ENCODE results near the gene LLCFC1.

The LLCFC1 gene

DNA sequence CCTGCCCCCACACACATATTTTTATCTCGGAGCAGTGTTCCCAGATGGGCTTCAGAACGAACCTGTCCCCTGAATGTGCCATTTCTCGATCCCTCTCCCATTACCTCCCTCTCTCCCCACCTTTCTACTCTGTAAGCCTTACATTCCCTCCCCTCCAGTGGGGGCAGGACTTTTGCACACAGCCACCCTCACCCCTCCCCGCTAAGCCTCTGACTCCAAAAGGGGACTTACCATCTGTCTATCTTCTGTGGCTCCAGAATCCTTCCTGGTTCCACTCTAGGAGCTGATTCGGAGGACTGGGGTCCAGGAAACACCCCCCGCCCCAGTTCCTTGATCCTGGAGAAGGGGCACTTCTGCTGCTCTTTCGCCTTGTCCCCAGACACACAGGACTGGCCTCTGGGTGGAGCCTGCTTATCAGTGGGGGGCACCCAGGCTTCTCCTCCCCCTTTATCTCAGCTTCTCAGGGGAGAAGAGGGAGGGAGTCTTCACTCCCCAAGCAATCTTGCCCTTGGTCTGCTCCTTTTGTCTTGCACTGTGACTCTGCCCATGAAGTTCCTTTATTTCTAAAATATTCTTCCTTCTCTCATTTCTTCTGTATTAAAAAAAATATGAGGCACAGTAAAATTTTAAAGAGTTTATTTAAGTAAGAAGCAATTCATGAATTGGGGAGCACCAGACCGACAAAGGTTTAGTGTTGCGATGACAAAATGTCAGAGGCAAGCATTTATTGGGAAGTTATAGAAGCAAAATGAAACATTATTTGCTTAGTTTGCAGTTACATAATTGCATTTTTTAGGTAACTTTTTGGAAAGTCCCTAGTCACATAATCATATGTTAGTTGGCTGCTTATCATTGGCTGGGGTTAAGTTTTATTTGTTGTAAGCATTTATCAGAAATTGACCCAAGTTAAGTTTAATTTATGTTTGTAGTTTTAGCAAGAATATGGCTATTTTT lies 23.0 kb downstream of the LLCFC1 start, which contains the start of gene KEL:
Gene KEL, minus strand, starts transcription at position 391 of the 954 bp plus-strand sequence. Its CDS starts 157 bp downstream, at position 234.
- H3K4me3 ChIP-seq (ENCODE audit: low read depth in 1 of 2, low read length in 2 of 2) = no peak within 1 kb of the TSS
- no peaks in the 10 kb centered on the region for H3K9me3 ChIP-seq (ENCODE audit: insufficient read depth, low read length, severe bottlenecking)
- ATAC-seq (ENCODE audit: insufficient read depth, low read depth) (no peak), DNase-seq (no peak)
- TF ChIP-seq EZH2 (IDR thresholded peaks at IDR 0.05; ENCODE audit: borderline replicate concordance, low read depth, low read length, severe bottlenecking) = no peak
- TF ChIP-seq, protein P1, sequence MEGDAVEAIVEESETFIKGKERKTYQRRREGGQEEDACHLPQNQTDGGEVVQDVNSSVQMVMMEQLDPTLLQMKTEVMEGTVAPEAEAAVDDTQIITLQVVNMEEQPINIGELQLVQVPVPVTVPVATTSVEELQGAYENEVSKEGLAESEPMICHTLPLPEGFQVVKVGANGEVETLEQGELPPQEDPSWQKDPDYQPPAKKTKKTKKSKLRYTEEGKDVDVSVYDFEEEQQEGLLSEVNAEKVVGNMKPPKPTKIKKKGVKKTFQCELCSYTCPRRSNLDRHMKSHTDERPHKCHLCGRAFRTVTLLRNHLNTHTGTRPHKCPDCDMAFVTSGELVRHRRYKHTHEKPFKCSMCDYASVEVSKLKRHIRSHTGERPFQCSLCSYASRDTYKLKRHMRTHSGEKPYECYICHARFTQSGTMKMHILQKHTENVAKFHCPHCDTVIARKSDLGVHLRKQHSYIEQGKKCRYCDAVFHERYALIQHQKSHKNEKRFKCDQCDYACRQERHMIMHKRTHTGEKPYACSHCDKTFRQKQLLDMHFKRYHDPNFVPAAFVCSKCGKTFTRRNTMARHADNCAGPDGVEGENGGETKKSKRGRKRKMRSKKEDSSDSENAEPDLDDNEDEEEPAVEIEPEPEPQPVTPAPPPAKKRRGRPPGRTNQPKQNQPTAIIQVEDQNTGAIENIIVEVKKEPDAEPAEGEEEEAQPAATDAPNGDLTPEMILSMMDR (IDR thresholded peaks at IDR 0.05; ENCODE audit: borderline replicate concordance, extremely low read depth, low read length, poor library complexity, severe bottlenecking) = no peak
- no peaks in the 10 kb centered on the region for H4K20me1 ChIP-seq (ENCODE audit: insufficient read depth, low read length)
- no peak within 1 kb of the TSS for H3K27ac ChIP-seq (ENCODE audit: low read length)
- H3K4me2 ChIP-seq (ENCODE audit: insufficient read depth, low read length) = no peak within 1 kb of the TSS
- H3K9ac ChIP-seq (ENCODE audit: low read depth, low read length) = no peak within 1 kb of the TSS
- no peaks in the 10 kb centered on the region for H3K79me2 ChIP-seq (ENCODE audit: insufficient read depth, low read length)
- no peaks in the 10 kb centered on the region for H3K36me3 ChIP-seq (ENCODE audit: insufficient read depth, low read length)
- H3K4me1 ChIP-seq (ENCODE audit: insufficient read depth, low read length) = no peaks in the 10 kb centered on the region
- H3K27me3 ChIP-seq (ENCODE audit: insufficient read depth, low read length, poor library complexity) = peaks cover 3% of the 10 kb centered on the region
- H2AFZ ChIP-seq (ENCODE audit: low read depth, low read length) = no peak within 1 kb of the TSS

DNA sequence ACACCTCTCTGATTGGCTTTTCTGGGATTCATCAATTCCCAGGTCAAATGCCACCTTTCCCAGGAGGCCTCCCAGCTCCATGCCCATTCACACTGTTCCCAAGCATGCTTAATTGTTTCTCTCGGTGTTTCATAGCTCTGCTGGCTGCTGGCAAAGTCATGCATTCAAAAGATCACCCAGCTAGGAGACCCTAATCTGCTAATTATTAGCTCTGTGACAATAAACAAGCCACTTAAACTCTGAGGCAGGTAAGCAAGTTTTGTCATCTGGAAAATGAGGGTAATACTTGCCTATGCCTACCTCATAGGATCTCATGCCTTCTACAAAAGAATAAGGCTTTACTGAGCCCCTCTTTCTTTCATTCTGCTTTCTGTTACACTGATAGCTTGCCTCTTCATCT lies 23.7 kb downstream of the LLCFC1 start:
- ATAC-seq (ENCODE audit: insufficient read depth, low read depth) (no peak), DNase-seq (no peak)
- Histone ChIP-seq H3K36me3 (ENCODE audit: insufficient read depth, low read length) (no peaks in the 10 kb centered on the region), H4K20me1 (ENCODE audit: insufficient read depth, low read length) (no peaks in the 10 kb centered on the region), H3K9me3 (ENCODE audit: insufficient read depth, low read length, severe bottlenecking) (no peaks in the 10 kb centered on the region), H3K27me3 (ENCODE audit: insufficient read depth, low read length, poor library complexity) (peaks cover 3% of the 10 kb centered on the region), H3K9ac (ENCODE audit: low read depth, low read length) (no peak overlapping the region), H3K4me2 (ENCODE audit: insufficient read depth, low read length) (no peak overlapping the region), H2AFZ (ENCODE audit: low read depth, low read length) (no peak overlapping the region), H3K79me2 (ENCODE audit: insufficient read depth, low read length) (no peaks in the 10 kb centered on the region), H3K4me1 (ENCODE audit: insufficient read depth, low read length) (no peaks in the 10 kb centered on the region), H3K4me3 (ENCODE audit: low read depth in 1 of 2, low read length in 2 of 2) (no peak overlapping the region), H3K27ac (ENCODE audit: low read length) (no peak overlapping the region)
- no peak for TF ChIP-seq EZH2 (IDR thresholded peaks at IDR 0.05; ENCODE audit: borderline replicate concordance, low read depth, low read length, severe bottlenecking)
- TF ChIP-seq, protein P1 (IDR thresholded peaks at IDR 0.05; ENCODE audit: borderline replicate concordance, extremely low read depth, low read length, poor library complexity, severe bottlenecking) = no peak

DNA sequence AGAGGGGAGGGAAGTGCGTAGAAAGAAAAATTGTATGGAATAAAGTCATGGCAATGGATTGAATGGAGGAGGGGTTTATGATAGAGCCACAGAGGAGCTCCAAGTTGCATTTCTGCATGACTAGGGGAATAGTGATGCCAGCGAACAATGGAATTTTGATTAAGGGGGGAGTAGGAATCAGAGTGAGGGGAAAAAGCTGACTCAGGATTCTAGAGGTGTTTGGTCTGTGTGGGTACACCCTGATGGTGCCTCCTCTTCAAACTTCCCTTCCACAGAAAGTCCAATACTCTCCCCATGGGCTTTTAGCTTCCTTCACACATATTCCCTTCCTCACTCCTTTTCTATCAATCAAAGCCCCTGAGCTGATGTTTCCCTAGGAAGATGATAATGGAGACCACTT lies 24.7 kb downstream of the LLCFC1 start:
- no peak overlapping the region for H2AFZ ChIP-seq (ENCODE audit: low read depth, low read length)
- ATAC-seq (ENCODE audit: insufficient read depth, low read depth) (no peak), DNase-seq (no peak)
- no peak overlapping the region for H3K4me3 ChIP-seq (ENCODE audit: low read depth in 1 of 2, low read length in 2 of 2)
- H4K20me1 ChIP-seq (ENCODE audit: insufficient read depth, low read length) = no peaks in the 10 kb centered on the region
- no peaks in the 10 kb centered on the region for H3K4me1 ChIP-seq (ENCODE audit: insufficient read depth, low read length)
- H3K9ac ChIP-seq (ENCODE audit: low read depth, low read length) = no peak overlapping the region
- peaks cover 3% of the 10 kb centered on the region for H3K27me3 ChIP-seq (ENCODE audit: insufficient read depth, low read length, poor library complexity)
- H3K4me2 ChIP-seq (ENCODE audit: insufficient read depth, low read length) = no peak overlapping the region
- H3K27ac ChIP-seq (ENCODE audit: low read length) = no peak overlapping the region
- no peaks in the 10 kb centered on the region for H3K9me3 ChIP-seq (ENCODE audit: insufficient read depth, low read length, severe bottlenecking)
- H3K79me2 ChIP-seq (ENCODE audit: insufficient read depth, low read length) = no peaks in the 10 kb centered on the region
- no peaks in the 10 kb centered on the region for H3K36me3 ChIP-seq (ENCODE audit: insufficient read depth, low read length)
- no peak for TF ChIP-seq EZH2 (IDR thresholded peaks at IDR 0.05; ENCODE audit: borderline replicate concordance, low read depth, low read length, severe bottlenecking)

DNA sequence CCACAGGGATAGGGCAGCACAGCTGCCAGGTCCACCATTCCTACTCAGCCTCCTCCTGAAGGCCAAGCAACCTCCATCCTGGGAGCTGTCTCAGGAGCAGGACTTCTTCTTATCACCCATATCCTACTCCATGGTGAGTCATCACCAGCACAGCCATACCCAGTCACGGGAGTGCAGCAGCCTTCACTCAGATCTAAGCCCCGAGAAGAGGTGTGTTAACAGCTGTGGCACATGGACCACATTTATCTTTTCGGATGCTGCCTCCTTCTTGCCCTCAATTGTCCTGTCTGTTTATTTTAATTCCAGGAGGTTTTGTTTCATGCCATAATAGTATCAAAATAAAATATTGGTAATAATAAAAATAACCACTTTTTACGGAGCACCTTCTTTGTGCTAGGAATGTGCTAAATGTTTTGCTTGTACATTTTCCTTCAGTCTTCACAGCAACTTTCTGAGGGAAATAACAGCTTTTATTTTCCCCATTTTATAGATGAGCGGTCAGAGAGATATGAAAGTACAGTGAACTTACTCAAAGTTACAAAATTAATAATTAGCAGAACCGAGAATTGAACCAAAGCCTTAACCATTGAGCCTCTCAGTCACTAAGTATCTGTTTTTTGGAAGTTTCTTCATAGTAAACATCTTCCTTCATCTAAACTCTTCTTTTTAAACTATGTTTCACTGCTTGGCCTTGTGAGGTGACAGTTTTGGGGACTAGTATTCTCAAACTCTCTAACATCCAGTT lies 25.4 kb downstream of the LLCFC1 start:
- no peak overlapping the region for H3K27ac ChIP-seq (ENCODE audit: low read length)
- DNase-seq = no peak
- no peaks in the 10 kb centered on the region for H4K20me1 ChIP-seq (ENCODE audit: insufficient read depth, low read length)
- ATAC-seq (ENCODE audit: insufficient read depth, low read depth) = no peak
- no peak overlapping the region for H3K4me3 ChIP-seq (ENCODE audit: low read depth in 1 of 2, low read length in 2 of 2)
- no peaks in the 10 kb centered on the region for H3K79me2 ChIP-seq (ENCODE audit: insufficient read depth, low read length)
- H3K36me3 ChIP-seq (ENCODE audit: insufficient read depth, low read length) = no peaks in the 10 kb centered on the region
- no peak for TF ChIP-seq EZH2 (IDR thresholded peaks at IDR 0.05; ENCODE audit: borderline replicate concordance, low read depth, low read length, severe bottlenecking)
- TF ChIP-seq, protein P1 (IDR thresholded peaks at IDR 0.05; ENCODE audit: borderline replicate concordance, extremely low read depth, low read length, poor library complexity, severe bottlenecking) = no peak
- no peaks in the 10 kb centered on the region for H3K4me1 ChIP-seq (ENCODE audit: insufficient read depth, low read length)
- H2AFZ ChIP-seq (ENCODE audit: low read depth, low read length) = no peak overlapping the region
- peaks cover 3% of the 10 kb centered on the region for H3K27me3 ChIP-seq (ENCODE audit: insufficient read depth, low read length, poor library complexity)
- H3K9me3 ChIP-seq (ENCODE audit: insufficient read depth, low read length, severe bottlenecking) = no peaks in the 10 kb centered on the region
- no peak overlapping the region for H3K9ac ChIP-seq (ENCODE audit: low read depth, low read length)
- H3K4me2 ChIP-seq (ENCODE audit: insufficient read depth, low read length) = no peak overlapping the region

Data from DND-41 (cell line).